Lower leg skin (tissue), 3 donors: ENCODE data around the gene ZNF415.

Experiments used
- CTCF ChIP-seq, 3 donors: fragments of 450-650 bp; IDR thresholded peaks; one replicate each; pipeline ENCODE4 v1.5.1; 2016; ENCODE audit warnings: antibody characterized with exemption in 3 of 3, mild to moderate bottlenecking in 3 of 3, moderate library complexity in 2 of 3
- POLR2A ChIP-seq, 2 donors: fragments of 450-650 bp; IDR thresholded peaks; one replicate each; pipeline ENCODE4 v1.6.1; 2016 to 2017; ENCODE audit warnings: antibody characterized with exemption in 2 of 2, mild to moderate bottlenecking in 1 of 2, moderate library complexity in 1 of 2

DNA sequence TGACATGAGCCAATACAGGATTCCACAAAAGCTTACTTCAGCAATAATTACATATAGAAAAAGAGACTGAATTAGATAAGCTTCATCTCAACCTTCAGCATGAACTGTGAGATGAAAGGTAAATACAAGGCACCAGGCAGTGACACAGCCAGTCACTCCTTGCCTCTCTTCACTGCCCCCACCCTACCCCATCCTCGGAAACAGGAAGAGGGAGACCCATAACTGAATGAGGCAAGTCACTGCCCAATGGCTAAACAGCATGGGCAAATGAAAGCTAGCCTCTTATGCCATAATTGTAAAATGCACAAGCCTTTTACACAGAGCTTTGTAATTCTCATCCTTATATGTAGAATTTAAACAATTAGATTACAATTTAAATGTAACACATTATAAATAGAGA, 31.2 kb downstream of the ZNF415 start:
- no peak for TF ChIP-seq CTCF (IDR thresholded peaks at IDR 0.05)
- TF ChIP-seq POLR2A (IDR thresholded peaks at IDR 0.05), result no peak
